Left lung (tissue), 10 donors: ENCODE data around the gene HEMGN. TPM values are rescaled to one million over a fixed set of nuclear protein-coding genes. Genes with fewer than 3 reads are reported as not detected.

Experiments
- ATAC-seq: fragments of 200-7000 bp; cut with Tn5 transposase; one replicate; pipeline ENCODE4 v1.9.1; 2020; ENCODE audit warnings: moderate library complexity
- DNase-seq, 4 donors: peaks; one replicate each; pipeline ENCODE4 v3.0.0-alpha.2; 2013 to 2020
- H3K27ac ChIP-seq, 2 donors: fragments of 200-600 bp; sonication (generic) in 1 of 2; one replicate each; pipeline versions ENCODE4 v1.5.0 to v1.8.0; 2020 to 2021
- H3K27me3 ChIP-seq, 2 donors: fragments of 200-600 bp; sonication (generic) in 1 of 2; one replicate each; pipeline versions ENCODE4 v1.5.0 to v1.8.0; 2020 to 2021
- H3K36me3 ChIP-seq, 2 donors: fragments of 200-600 bp; sonication (generic) in 1 of 2; one replicate each; pipeline versions ENCODE4 v1.5.0 to v1.8.0; 2020 to 2021
- H3K4me1 ChIP-seq, 2 donors: fragments of 200-600 bp; one replicate each; pipeline ENCODE4 v1.8.0; 2021
- H3K4me3 ChIP-seq, 2 donors: fragments of 200-600 bp; sonication (generic) in 1 of 2; one replicate each; pipeline versions ENCODE4 v1.5.0 to v1.8.0; 2020 to 2021; ENCODE audit warnings: mild to moderate bottlenecking in 1 of 2
- H3K9me3 ChIP-seq, 2 donors: fragments of 200-600 bp; sonication (generic) in 1 of 2; one replicate each; pipeline versions ENCODE4 v1.5.0 to v1.8.0; 2020 to 2021
- CTCF ChIP-seq, 2 donors: fragments of 200-600 bp; sonication (generic) in 1 of 2; IDR thresholded peaks; one replicate each; pipeline versions ENCODE4 v1.5.0 to v1.8.0; 2021; ENCODE audit warnings: antibody characterized with exemption in 2 of 2
- intact Hi-C, 2 donors: fragments of 100-400 bp; cut with DNase I; formaldehyde crosslinking; loops; one replicate each; pipeline versions ENCODE4 v1.11.2 to v1.14.2; 2022
- polyA plus RNA-seq, 6 donors: library from polyadenylated mRNA; unstranded; fragments of 120-200 nt; gene quantifications; one replicate each; pipeline ENCODE4 v1.2.1, GENCODE V29; 2013; ENCODE audit not compliant: insufficient read length in 6 of 6
- total RNA-seq, 2 donors: library from RNA; stranded (reverse); fragmentation: NEBNext Ultra II Directional; extraction: Animal tissue kit (Norgen Biotek cat#: 25700); gene quantifications; one replicate each; pipeline ENCODE4 v1.2.1, GENCODE V29; 2021
- donor health status: DM: no; HTN: yes; CAD: no.
- donor health status: DM: no; HTN: no; CAD: no.

HEMGN gene
- total and polyA plus RNA-seq, 8 donors, result 0.15 to 9.8 (median 4.1) TPM

GRCh38 chr9:97921959-97922724, 15.8 kb downstream of the HEMGN start, which contains the start of gene TRMO:
Gene TRMO, minus strand, starts transcription at chr9:97922500. Its CDS starts 7 bp downstream, at chr9:97922493.
- no peaks in the 10 kb centered on the region for H3K36me3 ChIP-seq
- H3K9me3 ChIP-seq, result no peaks in the 10 kb centered on the region
- TF ChIP-seq CTCF (IDR thresholded peaks at IDR 0.05), result peak; percentile 46 to 54
- intact Hi-C loops, result loop anchor here in 1 of 2 donors (5.0 kb wide), 1 partner anchor 110 kb away; no protein-coding TSS in a partner anchor
- peaks cover 5 to 7% of the 10 kb centered on the region in 2 donors for H3K27me3 ChIP-seq
- peaks cover 14 to 56% of the 10 kb centered on the region in 2 donors for H3K4me1 ChIP-seq
- peak; percentile 96 to 100 (median 99) for DNase-seq
- H3K4me3 ChIP-seq, result peak within 1 kb of the TSS; percentile 50 to 60
- peak within 1 kb of the TSS; percentile 99 to 100 for H3K27ac ChIP-seq
- ATAC-seq, result peak; percentile 92

GRCh38 chr9:97919217-97919813, 18.7 kb downstream of the HEMGN start:
- ATAC-seq, result no peak
- H3K27ac ChIP-seq, result peak overlapping the region in 1 of 2 donors; percentile 100
- intact Hi-C loops, result no loop called here
- TF ChIP-seq CTCF (IDR thresholded peaks at IDR 0.05), result no peak
- H3K4me3 ChIP-seq, result no peak overlapping the region
- H3K4me1 ChIP-seq, result peaks cover 14 to 53% of the 10 kb centered on the region in 2 donors
- no peaks in the 10 kb centered on the region for H3K9me3 ChIP-seq
- H3K27me3 ChIP-seq, result no peaks in the 10 kb centered on the region
- no peak for DNase-seq
- peaks cover 0 to 17% of the 10 kb centered on the region in 2 donors for H3K36me3 ChIP-seq

- H3K27ac ChIP-seq, result no peak overlapping the region
- no peak for ATAC-seq
- intact Hi-C loops, result no loop called here
Observed at GRCh38 chr9:97918611-97919010, 19.4 kb downstream of the HEMGN start.

DNA sequence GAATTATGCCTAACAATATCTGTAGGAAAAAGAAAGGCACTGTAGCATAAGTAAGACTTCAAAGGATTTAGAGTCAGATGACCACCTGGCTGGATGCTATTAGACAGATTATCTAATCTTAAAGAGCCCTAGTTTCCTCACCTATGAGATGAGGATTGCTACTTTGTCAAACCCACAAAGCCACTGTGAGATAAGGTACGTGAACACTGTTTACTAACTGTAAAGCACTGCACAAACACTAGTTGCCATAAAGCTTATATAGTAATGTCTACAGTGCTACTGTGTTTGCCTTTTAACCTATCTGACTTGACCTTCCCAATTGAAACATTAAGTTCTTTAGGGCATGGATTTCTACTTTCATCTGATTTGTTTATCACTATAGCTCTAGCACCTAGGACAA, 26.0 kb downstream of the HEMGN start:
- intact Hi-C loops, result no loop called here
- Histone ChIP-seq H3K9me3 (no peaks in the 10 kb centered on the region), H3K4me1 (peaks cover 0 to 31% of the 10 kb centered on the region in 2 donors), H3K4me3 (no peak overlapping the region), H3K27ac (no peak overlapping the region), H3K36me3 (peaks cover 0 to 68% of the 10 kb centered on the region in 2 donors), H3K27me3 (no peaks in the 10 kb centered on the region)
- no peak for ATAC-seq
- no peak for DNase-seq
- no peak for TF ChIP-seq CTCF (IDR thresholded peaks at IDR 0.05)

More at GRCh38 chr9:97918611-97919010, 19.4 kb downstream of the HEMGN start:
- peaks cover 14 to 46% of the 10 kb centered on the region in 2 donors for H3K4me1 ChIP-seq
- H3K36me3 ChIP-seq, result peaks cover 0 to 24% of the 10 kb centered on the region in 2 donors
- H3K4me3 ChIP-seq, result no peak overlapping the region
- H3K9me3 ChIP-seq, result no peaks in the 10 kb centered on the region
- TF ChIP-seq CTCF (IDR thresholded peaks at IDR 0.05), result no peak
- H3K27me3 ChIP-seq, result no peaks in the 10 kb centered on the region
- no peak for DNase-seq

DNA sequence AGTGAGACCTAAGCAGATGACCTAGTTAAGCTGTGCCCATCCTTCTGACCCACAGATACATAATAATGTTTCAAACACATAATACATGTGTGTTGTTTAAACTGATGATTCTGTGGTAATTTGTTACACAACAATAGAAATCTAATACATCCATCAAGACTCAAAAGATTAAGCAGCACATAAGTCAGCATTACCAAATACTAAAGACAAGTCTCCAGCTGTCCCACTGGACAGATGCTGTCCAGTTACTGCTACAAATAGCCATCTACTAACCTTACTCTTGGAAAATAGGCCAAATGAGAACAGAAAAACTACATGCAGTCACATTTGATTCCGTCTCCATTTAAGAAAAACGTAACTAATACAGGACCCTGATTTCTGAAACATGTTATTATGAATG, 26.4 kb downstream of the HEMGN start:
- TF ChIP-seq CTCF (IDR thresholded peaks at IDR 0.05), result no peak
- H3K27ac ChIP-seq, result no peak overlapping the region
- intact Hi-C loops, result no loop called here
- DNase-seq (no peak), ATAC-seq (no peak)
- no peaks in the 10 kb centered on the region for H3K9me3 ChIP-seq
- H3K4me3 ChIP-seq, result no peak overlapping the region
- H3K27me3 ChIP-seq, result no peaks in the 10 kb centered on the region
- H3K4me1 ChIP-seq, result peaks cover 0 to 35% of the 10 kb centered on the region in 2 donors
- H3K36me3 ChIP-seq, result peaks cover 0 to 68% of the 10 kb centered on the region in 2 donors
